HepG2 (cell line): ENCODE results near the gene MTUS2. TPM values are rescaled to one million over a fixed set of nuclear protein-coding genes. Genes with fewer than 3 reads are reported as not detected.

Experiments
- ATAC-seq: fragments of 200-7000 bp; cut with Tn5 transposase; 3 replicates; pipeline ENCODE4 v1.9.1; 2020; ENCODE audit warnings: mild to moderate bottlenecking, moderate library complexity
- BruUV-seq: library from RNA; stranded (reverse); fragments of 400-500 nt; replicated peaks from 2 replicates; lab custom pipeline; 2021; lab: Mats Ljungman, UMichigan
- CTCF ChIA-PET: fragments of 300-600 bp; formaldehyde crosslinking; extraction: SDS; loops from one replicate; lab custom pipeline; 2021; ENCODE audit warnings: low total read pairs, inconsistent platforms, low intra/inter-chr PET ratio; lab: Yijun Ruan, JAX
- POLR2A ChIA-PET: fragments of 350-600 bp; sonication (Branson Sonifier 250); formaldehyde crosslinking; loops from one replicate; lab custom pipeline; 2020; ENCODE audit warnings: antibody characterized with exemption, inconsistent platforms; lab: Yijun Ruan, JAX
- DNase-seq: peaks from one replicate; pipeline ENCODE4 v3.0.0-alpha.2; 2015; ENCODE audit warnings: low spot score
- FAIRE-seq: peaks from 3 replicates; lab custom pipeline; 2011; peaks lifted over from hg19 to GRCh38; lab: Jason Lieb, UNC
- H2AFZ ChIP-seq: one replicate; pipeline ENCODE4 v1.6.1; 2011; ENCODE audit warnings: low read length, inconsistent platforms
- H3K27ac ChIP-seq: fragments of 300-600 bp; 3 replicates; pipeline ENCODE4 v1.8.0; 2011; ENCODE audit warnings: mixed run types, mild to moderate bottlenecking, mixed read lengths, low read length, inconsistent platforms; ENCODE audit not compliant: insufficient read depth; ENCODE audit errors: extremely low read length
- H3K27me3 ChIP-seq, 2 experiments: fragments of 200-600 bp in 1 of 2; 2 replicates in 1 of 2; 3 replicates in 1 of 2; pipeline versions ENCODE4 v1.6.0 to v1.8.0; 2011; ENCODE audit warnings: low read length in 2 of 2, mild to moderate bottlenecking in 2 of 2, moderate library complexity in 2 of 2, inconsistent platforms in 1 of 2; ENCODE audit not compliant: insufficient read depth in 2 of 2, control insufficient read depth in 1 of 2
- H3K36me3 ChIP-seq, 2 experiments: fragments of 200-600 bp in 1 of 2; replicated peaks in 1 of 2; 2 replicates in 1 of 2; 3 replicates in 1 of 2; pipeline versions ENCODE4 v1.5.1 to v1.8.0; 2011; ENCODE audit warnings: low read length in 2 of 2, inconsistent platforms in 1 of 2; ENCODE audit not compliant: insufficient read depth in 2 of 2, control insufficient read depth in 1 of 2
- H3K4me1 ChIP-seq: 2 replicates; pipeline ENCODE4 v1.5.1; 2012; ENCODE audit warnings: low read length, inconsistent platforms; ENCODE audit not compliant: insufficient read depth
- H3K4me2 ChIP-seq: 2 replicates; pipeline ENCODE4 v1.6.0; 2011; ENCODE audit warnings: low read depth, low read length, inconsistent platforms
- H3K4me3 ChIP-seq, 3 experiments: fragments of 200-600 bp in 1 of 3; sonication (generic), shearing (Covaris generic) in 1 of 3; replicated peaks in 1 of 3; 2 replicates each; pipeline ENCODE4 v1.5.1; 2011 to 2016; ENCODE audit warnings: low read length in 3 of 3, inconsistent platforms in 2 of 3, low read depth in 2 of 3, mild to moderate bottlenecking in 2 of 3, control low read depth in 1 of 3, mixed read lengths in 1 of 3; ENCODE audit not compliant: insufficient read depth in 1 of 3
- H3K79me2 ChIP-seq: one replicate; pipeline ENCODE4 v1.6.1; 2011; ENCODE audit warnings: low read length, inconsistent platforms; ENCODE audit not compliant: insufficient read depth
- H3K9ac ChIP-seq: 2 replicates; pipeline ENCODE4 v1.6.0; 2011; ENCODE audit warnings: mild to moderate bottlenecking, low read depth, low read length, inconsistent platforms; ENCODE audit not compliant: insufficient read depth
- H3K9me3 ChIP-seq: 2 replicates; pipeline ENCODE4 v1.5.1; 2012; ENCODE audit warnings: mild to moderate bottlenecking, low read length
- H4K20me1 ChIP-seq: 2 replicates; pipeline ENCODE4 v1.6.0; 2011; ENCODE audit warnings: inconsistent platforms, mild to moderate bottlenecking, low read length, moderate library complexity; ENCODE audit not compliant: insufficient read depth
- EEA1 ChIP-seq: sonication (generic); formaldehyde crosslinking; IDR thresholded peaks from 2 replicates; pipeline ENCODE4 v1.5.1; 2020; ENCODE audit warnings: mild to moderate bottlenecking, missing genetic modification reagents, borderline replicate concordance
- JUN ChIP-seq: sonication (generic); formaldehyde crosslinking; IDR thresholded peaks from 2 replicates; pipeline ENCODE4 v1.4.0; 2020; ENCODE audit warnings: mild to moderate bottlenecking, missing genetic modification reagents
- KIAA2018 ChIP-seq: sonication (generic); formaldehyde crosslinking; IDR thresholded peaks from 2 replicates; pipeline ENCODE4 v1.5.0; 2020; ENCODE audit warnings: mild to moderate bottlenecking, missing genetic modification reagents, borderline replicate concordance
- KLF13 ChIP-seq: sonication (generic); formaldehyde crosslinking; IDR thresholded peaks from 2 replicates; pipeline ENCODE4 v1.4.0; 2020; ENCODE audit warnings: mild to moderate bottlenecking, missing genetic modification reagents
- NBN ChIP-seq: fragments of 450-650 bp; conservative IDR thresholded peaks from 2 replicates; pipeline ENCODE4 v1.6.1; 2017
- SNAPC5 ChIP-seq: sonication (generic); formaldehyde crosslinking; IDR thresholded peaks from 2 replicates; pipeline ENCODE4 v1.8.1; 2023; ENCODE audit warnings: mild to moderate bottlenecking, missing genetic modification reagents, borderline replicate concordance
- TFDP1 ChIP-seq: IDR thresholded peaks from 2 replicates; pipeline ENCODE4 v1.6.1; 2016; ENCODE audit warnings: missing compliant biosample characterization, missing genetic modification reagents, borderline replicate concordance
- ZNF101 ChIP-seq: sonication (generic); formaldehyde crosslinking; IDR thresholded peaks from 2 replicates; pipeline ENCODE4 v1.4.0; 2020; ENCODE audit warnings: mild to moderate bottlenecking, low read depth, missing genetic modification reagents, borderline replicate concordance
- ZNF264 ChIP-seq: sonication (generic); formaldehyde crosslinking; IDR thresholded peaks from 2 replicates; pipeline ENCODE4 v1.4.0; 2020; ENCODE audit warnings: missing genetic modification reagents
- ZNF343 ChIP-seq: sonication (generic); formaldehyde crosslinking; IDR thresholded peaks from 2 replicates; pipeline ENCODE4 v1.4.0; 2020; ENCODE audit warnings: mild to moderate bottlenecking, missing genetic modification reagents
- ZNF639 ChIP-seq: conservative IDR thresholded peaks from 2 replicates; pipeline ENCODE4 v1.6.1; 2018; ENCODE audit warnings: missing genetic modification reagents
- ZNF740 ChIP-seq: sonication (generic); formaldehyde crosslinking; IDR thresholded peaks from 2 replicates; pipeline ENCODE4 v1.4.0; 2020; ENCODE audit warnings: missing genetic modification reagents
- WGBS: methylation state at CpG from one replicate; pipeline ENCODE4 v1.1.6; 2017; ENCODE audit warnings: low lambda C conversion rate; 5-methylcytosine and 5-hydroxymethylcytosine counted together
- in situ Hi-C: cut with HindIII; loops from 2 replicates; pipeline ENCODE4 v1.10.0; 2017; ENCODE audit warnings: low pct_unique_long_range_greater_than_20kb; ENCODE audit not compliant: extremely low pct_ligation_motif_present
- intact Hi-C: fragments of 100-400 bp; cut with micrococcal nuclease; formaldehyde crosslinking; loops from one replicate; pipeline ENCODE4 v1.10.0; 2022; ENCODE audit not compliant: unreplicated experiment
- polyA plus RNA-seq, 8 experiments: library from polyadenylated mRNA; depleted of rRNA in 3 of 8; stranded (reverse) in 7 of 8; unstranded in 1 of 8; fragments of >200 nt; fragmentation: Illumina TruSeq in 4 of 8; extraction: Trizol in 4 of 8; gene quantifications; 2 replicates each; pipeline versions ENCODE4 v1.2.1 to v1.2.3, GENCODE V29; 2011 to 2016; ENCODE audit warnings: low read depth in 4 of 8, missing spikeins in 1 of 8, mixed read lengths in 1 of 8; ENCODE audit not compliant: insufficient read depth in 1 of 8
- total RNA-seq, 5 experiments: library from RNA; depleted of rRNA; stranded (reverse); fragments of >200 nt; fragmentation: Illumina TruSeq; extraction: Trizol; gene quantifications; 2 replicates each; pipeline ENCODE4 v1.2.3, GENCODE V29; 2016; ENCODE audit warnings: low read depth in 1 of 5

MTUS2 gene
- total and polyA plus RNA-seq, 2 of the 13 experiments (the other 11 are each of a cell fraction or from before 2014, with no cell fraction given), result not detected

- no peak for TF ChIP-seq KIAA2018 (CRISPR knock-in tag)
- no peak for TF ChIP-seq NBN
- TF ChIP-seq JUN (CRISPR knock-in tag), result no peak
- no peak for TF ChIP-seq ZNF343
These were observed 464.6 kb downstream of the MTUS2 start (continued) for GRCh38 chr13:29284726-29285125.

GRCh38 chr13:29287237-29287636 is 467.1 kb downstream of the MTUS2 start:
- no peaks in the 10 kb centered on the region; the same call in none of the 2 replicates for H3K9me3 ChIP-seq
- no peak overlapping the region for H3K4me2 ChIP-seq
- no peak overlapping the region for H3K9ac ChIP-seq
- H3K4me1 ChIP-seq, result no peaks in the 10 kb centered on the region
- 0% methylated on average over 5 of the region's 5 CpGs for WGBS
- H2AFZ ChIP-seq, result no peak overlapping the region
- H3K36me3 ChIP-seq, result no peaks in the 10 kb centered on the region
- in situ Hi-C loops, result no loop called here
- DNase-seq (no peak), FAIRE-seq (no peak), ATAC-seq (no peak)
- no peak overlapping the region for H3K27ac ChIP-seq
- H3K79me2 ChIP-seq, result no peaks in the 10 kb centered on the region
- H3K4me3 ChIP-seq, result no peak overlapping the region
- BruUV-seq, result no TSS peak
- H3K27me3 ChIP-seq, result no peaks in the 10 kb centered on the region
- POLR2A ChIA-PET, result no interaction called here
- intact Hi-C loops, result no loop called here
- CTCF ChIA-PET, result no interaction called here
- TF ChIP-seq ZNF639 (CRISPR knock-in tag) (no peak), ZNF101 (CRISPR knock-in tag) (no peak), TFDP1 (CRISPR knock-in tag) (no peak), ZNF264 (CRISPR knock-in tag) (no peak), KLF13 (CRISPR knock-in tag) (no peak), ZNF740 (CRISPR knock-in tag) (no peak), EEA1 (CRISPR knock-in tag) (no peak), SNAPC5 (CRISPR knock-in tag) (no peak)
- no peaks in the 10 kb centered on the region for H4K20me1 ChIP-seq
